Fibroblast of lung (primary cell): ENCODE data around the gene BAZ2B. TPM values are rescaled to one million over a fixed set of nuclear protein-coding genes. Genes with fewer than 3 reads are reported as not detected.

Experiments used
- DNase-seq, 2 donors: peaks; one replicate each; pipeline versions ENCODE4 v3.0.0 to v3.0.0-alpha.2; 2010; ENCODE audit warnings: low read depth in 2 of 2
- H2AFZ ChIP-seq: 2 replicates; pipeline ENCODE4 v1.5.1; 2012; ENCODE audit warnings: low read length, control low read depth, inconsistent platforms
- H3K27ac ChIP-seq: 2 replicates; pipeline ENCODE4 v1.5.1; 2011; ENCODE audit warnings: low read length, control low read depth; ENCODE audit not compliant: insufficient read depth
- H3K27me3 ChIP-seq: 2 replicates; pipeline ENCODE4 v1.5.1; 2011; ENCODE audit warnings: mild to moderate bottlenecking, low read length; ENCODE audit not compliant: control insufficient read depth, insufficient read depth
- H3K36me3 ChIP-seq: 2 replicates; pipeline ENCODE4 v1.5.1; 2011; ENCODE audit warnings: low read length; ENCODE audit not compliant: control insufficient read depth, insufficient read depth
- H3K4me1 ChIP-seq: 2 replicates; pipeline ENCODE4 v1.5.1; 2011; ENCODE audit warnings: low read length; ENCODE audit not compliant: control insufficient read depth, insufficient read depth; ENCODE audit errors: extremely low read depth
- H3K4me2 ChIP-seq: 2 replicates; pipeline ENCODE4 v1.5.1; 2011; ENCODE audit warnings: low read length, control low read depth; ENCODE audit not compliant: insufficient read depth; ENCODE audit errors: extremely low read depth
- H3K4me3 ChIP-seq, 4 experiments: fragments of 200-600 bp in 1 of 4; sonication (generic) in 1 of 4; replicated peaks in 1 of 4; 2 replicates each; pipeline ENCODE4 v1.5.1; 2011 to 2016; ENCODE audit warnings: low read length in 4 of 4, low read depth in 3 of 4, mild to moderate bottlenecking in 3 of 4, control low read depth in 2 of 4, inconsistent platforms in 1 of 4, mixed read lengths in 1 of 4; ENCODE audit not compliant: insufficient read depth in 1 of 4; ENCODE audit errors: control extremely low read depth in 1 of 4
- H3K79me2 ChIP-seq: 2 replicates; pipeline ENCODE4 v1.5.1; 2012; ENCODE audit warnings: mild to moderate bottlenecking, low read length, inconsistent platforms; ENCODE audit not compliant: control insufficient read depth, insufficient read depth
- H3K9ac ChIP-seq: 2 replicates; pipeline ENCODE4 v1.5.1; 2011; ENCODE audit warnings: mild to moderate bottlenecking, low read length, control low read depth; ENCODE audit not compliant: insufficient read depth
- H3K9me3 ChIP-seq: 2 replicates; pipeline ENCODE4 v1.5.1; 2012; ENCODE audit warnings: low read depth, low read length; ENCODE audit not compliant: control insufficient read depth, insufficient read depth
- H4K20me1 ChIP-seq: 2 replicates; pipeline ENCODE4 v1.5.1; 2011; ENCODE audit warnings: low read length; ENCODE audit not compliant: control insufficient read depth, insufficient read depth; ENCODE audit errors: extremely low read depth
- CTCF ChIP-seq, 2 donors: IDR thresholded peaks in 1 of 2; conservative IDR thresholded peaks in 1 of 2; 1 replicate in 1 of 2; 2 replicates in 1 of 2; pipeline ENCODE4 v1.5.1; 2011 to 2012; ENCODE audit warnings: low read length in 2 of 2, control low read depth in 1 of 2, inconsistent platforms in 1 of 2, low read depth in 1 of 2, mild to moderate bottlenecking in 1 of 2
- EZH2 ChIP-seq: IDR thresholded peaks from 2 replicates; pipeline ENCODE4 v1.5.1; 2012; ENCODE audit warnings: low read length, control low read depth, mild to moderate bottlenecking; ENCODE audit errors: missing control alignments
- polyA plus RNA-seq, 2 donors: library from polyadenylated mRNA; depleted of rRNA in 1 of 2; stranded (reverse) in 1 of 2; unstranded in 1 of 2; fragments of >200 nt; gene quantifications; 2 replicates each; pipeline ENCODE4 v1.2.1, GENCODE V29; 2011 to 2012; ENCODE audit warnings: missing spikeins in 1 of 2
- total RNA-seq: library from RNA; depleted of rRNA; stranded (reverse); fragments of >200 nt; gene quantifications from 2 replicates; pipeline ENCODE4 v1.2.1, GENCODE V29; 2014

Gene BAZ2B
- total and polyA plus RNA-seq, 2 donors (not counting 1 experiment from before 2014, with no cell fraction given), result 28.0 to 61.8 TPM

GRCh38 chr2:159462961-159463360, 153.4 kb downstream of the BAZ2B start:
- Histone ChIP-seq H2AFZ (no peak overlapping the region), H3K4me3 (no peak overlapping the region), H3K36me3 (no peaks in the 10 kb centered on the region), H3K9me3 (no peaks in the 10 kb centered on the region), H3K79me2 (no peaks in the 10 kb centered on the region), H3K4me2 (no peak overlapping the region), H3K4me1 (no peaks in the 10 kb centered on the region), H4K20me1 (no peaks in the 10 kb centered on the region), H3K27ac (no peak overlapping the region), H3K27me3 (no peaks in the 10 kb centered on the region), H3K9ac (no peak overlapping the region)
- no peak for DNase-seq
- TF ChIP-seq EZH2 (no peak), CTCF (conservative IDR thresholded peaks at IDR 0.05 in 1 of 2, IDR thresholded peaks at IDR 0.05 in 1 of 2; ENCODE audit: low read depth in 1 of 2, low read length in 2 of 2) (no peak)

GRCh38 chr2:159462201-159462785, 154.1 kb downstream of the BAZ2B start:
- H3K9ac ChIP-seq, result no peak overlapping the region
- H3K9me3 ChIP-seq, result no peaks in the 10 kb centered on the region
- DNase-seq, result no peak
- H3K4me3 ChIP-seq, result no peak overlapping the region
- H3K27me3 ChIP-seq, result no peaks in the 10 kb centered on the region
- no peak overlapping the region for H3K27ac ChIP-seq
- H3K36me3 ChIP-seq, result no peaks in the 10 kb centered on the region
- H2AFZ ChIP-seq, result no peak overlapping the region
- TF ChIP-seq CTCF (conservative IDR thresholded peaks at IDR 0.05 in 1 of 2, IDR thresholded peaks at IDR 0.05 in 1 of 2; ENCODE audit: low read depth in 1 of 2, low read length in 2 of 2) (no peak), EZH2 (no peak)
- H4K20me1 ChIP-seq, result no peaks in the 10 kb centered on the region
- no peaks in the 10 kb centered on the region for H3K79me2 ChIP-seq
- H3K4me1 ChIP-seq, result no peaks in the 10 kb centered on the region
- H3K4me2 ChIP-seq, result no peak overlapping the region

GRCh38 chr2:159461076-159461475, 155.3 kb downstream of the BAZ2B start:
- Histone ChIP-seq H3K79me2 (no peaks in the 10 kb centered on the region), H3K9me3 (no peaks in the 10 kb centered on the region), H3K4me3 (no peak overlapping the region), H3K27me3 (no peaks in the 10 kb centered on the region), H4K20me1 (no peaks in the 10 kb centered on the region), H3K9ac (no peak overlapping the region), H3K4me1 (no peaks in the 10 kb centered on the region), H3K36me3 (no peaks in the 10 kb centered on the region), H2AFZ (no peak overlapping the region), H3K27ac (no peak overlapping the region), H3K4me2 (no peak overlapping the region)
- no peak for TF ChIP-seq CTCF (conservative IDR thresholded peaks at IDR 0.05 in 1 of 2, IDR thresholded peaks at IDR 0.05 in 1 of 2; ENCODE audit: low read depth in 1 of 2, low read length in 2 of 2)
- TF ChIP-seq EZH2, result no peak
- no peak for DNase-seq
